Lower leg skin (tissue), 3 donors: Measurements from ENCODE around the gene ATAD5.

Experiments used
- CTCF ChIP-seq, 3 donors: fragments of 450-650 bp; IDR thresholded peaks; one replicate each; pipeline ENCODE4 v1.5.1; 2016; ENCODE audit warnings: antibody characterized with exemption in 3 of 3, mild to moderate bottlenecking in 3 of 3, moderate library complexity in 2 of 3
- POLR2A ChIP-seq, 2 donors: fragments of 450-650 bp; IDR thresholded peaks; one replicate each; pipeline ENCODE4 v1.6.1; 2016 to 2017; ENCODE audit warnings: antibody characterized with exemption in 2 of 2, mild to moderate bottlenecking in 1 of 2, moderate library complexity in 1 of 2

- TF ChIP-seq CTCF (IDR thresholded peaks at IDR 0.05): no peak
- no peak for TF ChIP-seq POLR2A (IDR thresholded peaks at IDR 0.05)
Measured at GRCh38 chr17:30886187-30886586, 54.4 kb downstream of the ATAD5 start.
